HG03097 (cell line): Measurements from ENCODE around the gene SCAMP1.
"Not testable (repeated sequence)": the region's sequence is repeated elsewhere in the genome, so short reads cannot be mapped to it uniquely, and the experiment has no call there.

Source experiments
- ATAC-seq: cut with Tn5 transposase; IDR thresholded peaks from one replicate; pipeline ENCODE4 v1.9.1; 2021; ENCODE audit not compliant: unreplicated experiment, low FRiP score

SCAMP1 gene

GRCh38 chr5:78360924-78361630 is 660 bp downstream of the SCAMP1 start:
- ATAC-seq: peak; percentile 30

DNA sequence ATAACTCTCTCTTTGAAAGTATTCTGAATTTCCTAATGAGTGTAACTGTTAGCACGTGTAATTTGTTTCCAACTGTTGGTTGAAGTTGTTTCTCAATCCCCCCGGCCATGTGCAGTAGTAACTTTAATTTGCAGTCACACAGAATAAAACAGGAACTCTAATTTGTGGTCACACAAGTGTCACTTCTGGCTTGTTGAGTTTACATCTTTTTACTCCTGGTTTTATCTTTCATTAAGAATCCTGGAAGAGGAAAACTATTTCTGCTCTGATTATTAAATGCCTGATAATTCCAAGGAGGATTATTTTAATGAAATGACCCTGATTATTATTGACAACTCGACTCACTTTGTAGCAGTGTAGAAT is 1.2 kb downstream of the SCAMP1 start:
- ATAC-seq: no peak

DNA sequence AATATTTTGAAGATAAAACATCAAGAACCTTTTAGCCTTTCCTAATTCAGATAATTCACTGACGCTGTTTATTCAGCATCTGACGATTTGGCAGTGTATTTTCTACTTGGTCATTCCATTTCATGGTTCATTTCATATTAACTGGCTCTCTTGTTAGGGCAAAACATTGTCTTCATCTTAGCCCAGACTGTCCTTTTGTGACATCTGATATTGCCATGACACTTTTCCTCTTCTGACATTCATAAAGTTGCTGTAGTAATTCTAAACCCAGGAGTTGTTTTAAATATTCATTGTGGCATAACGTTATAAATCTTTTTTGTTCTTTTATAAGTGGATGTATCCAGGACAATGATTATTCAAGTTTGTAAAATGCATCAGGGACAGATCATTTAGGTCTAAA is 1.8 kb downstream of the SCAMP1 start:
- ATAC-seq: no peak

- no peak for ATAC-seq
Observed at GRCh38 chr5:78364005-78364404, 3.6 kb downstream of the SCAMP1 start.

DNA sequence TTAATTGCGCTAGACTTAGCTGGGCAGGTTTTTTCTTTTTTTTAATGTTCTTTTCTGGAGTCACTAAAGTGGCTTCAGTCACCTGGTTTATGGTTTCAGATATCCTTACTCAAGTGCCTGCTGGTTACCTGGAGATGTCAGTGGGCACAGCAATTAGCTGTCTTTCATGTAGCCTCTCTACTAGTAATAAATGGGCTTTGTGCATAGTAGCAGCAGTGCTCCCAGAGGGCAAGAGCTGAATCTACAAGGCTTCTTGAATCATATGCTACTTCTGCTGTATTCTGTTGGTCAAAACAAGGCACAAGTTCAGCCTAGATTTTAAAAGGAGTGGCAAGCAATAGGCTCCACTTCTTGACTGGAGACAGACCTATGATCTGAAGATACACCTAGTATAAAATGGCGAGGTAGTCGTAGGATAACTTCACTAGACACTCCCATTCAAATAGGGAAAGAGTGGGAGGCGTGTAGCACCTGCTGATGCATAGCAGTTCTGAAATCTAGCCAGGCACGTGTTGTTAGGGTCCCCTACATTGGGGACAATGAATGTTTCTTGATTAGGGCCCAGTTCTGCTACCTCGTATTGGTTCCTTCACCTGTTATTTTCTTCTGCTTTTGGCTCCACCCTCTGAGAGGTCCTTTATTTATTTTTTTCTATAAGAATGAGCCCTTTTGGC is 7.0 kb downstream of the SCAMP1 start:
- no peak for ATAC-seq

- no peak for ATAC-seq
Observed at GRCh38 chr5:78369680-78370079, 9.3 kb downstream of the SCAMP1 start.

DNA sequence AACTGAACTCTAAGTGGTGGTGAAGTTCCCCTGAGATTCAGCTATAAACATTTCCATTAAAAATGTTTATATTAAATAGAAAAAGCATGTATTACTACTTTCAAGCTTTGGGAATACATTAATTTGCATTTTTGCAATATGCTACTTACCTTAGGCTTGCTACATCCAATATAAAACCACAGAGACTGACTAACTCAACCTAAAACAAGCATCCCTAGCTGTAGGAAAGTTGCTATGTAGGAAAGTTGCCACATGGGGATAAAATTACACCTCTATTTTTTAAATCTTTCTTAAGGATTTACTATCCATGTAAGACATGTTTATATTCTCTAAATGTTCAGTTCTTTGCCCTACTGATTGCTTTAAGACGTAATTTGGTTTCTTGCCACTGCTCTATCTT is 12.8 kb downstream of the SCAMP1 start:
- no peak for ATAC-seq

DNA sequence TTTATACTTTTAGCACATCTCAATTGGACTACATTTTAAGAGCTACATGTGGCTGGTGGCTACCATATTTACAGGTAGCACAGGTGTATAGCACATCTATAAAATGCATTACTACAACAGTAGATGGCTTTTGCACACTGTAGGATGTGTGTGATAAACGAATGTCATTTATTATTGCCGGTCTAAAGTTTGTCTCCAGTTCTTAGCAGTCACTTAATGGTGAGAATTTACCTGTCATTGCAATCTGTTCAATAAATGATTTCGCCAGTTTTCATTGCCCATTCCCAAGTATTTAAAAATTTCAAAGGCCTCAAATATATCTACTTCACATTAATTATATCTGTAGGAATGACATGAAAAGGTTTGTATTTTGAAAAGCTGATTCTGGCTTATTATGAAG is 15.9 kb downstream of the SCAMP1 start:
- no peak for ATAC-seq

- ATAC-seq: no peak
Observed at GRCh38 chr5:78377056-78377717, 16.8 kb downstream of the SCAMP1 start.

- no peak for ATAC-seq
Observed at GRCh38 chr5:78377718-78378105, 17.3 kb downstream of the SCAMP1 start.

- ATAC-seq: no peak
Observed at GRCh38 chr5:78387468-78388153, 27.2 kb downstream of the SCAMP1 start.

DNA sequence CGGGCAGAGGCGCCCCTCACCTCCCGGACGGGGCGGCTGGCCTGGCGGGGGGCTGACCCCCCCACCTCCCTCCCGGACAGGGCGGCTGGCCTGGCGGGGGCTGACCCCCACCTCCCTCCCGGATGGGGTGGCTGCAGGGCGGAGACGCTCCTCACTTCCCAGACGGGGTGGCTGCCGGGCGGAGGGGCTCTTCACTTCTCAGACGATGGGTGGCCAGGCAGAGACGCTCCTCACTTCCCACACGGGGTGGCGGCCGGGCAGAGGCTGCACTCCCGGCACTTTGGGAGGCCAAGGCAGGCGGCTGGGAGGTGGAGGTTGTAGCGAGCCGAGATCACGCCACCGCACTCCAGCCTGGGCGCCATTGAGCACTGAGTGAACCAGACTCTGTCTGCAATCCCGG is 30.9 kb downstream of the SCAMP1 start:
- not testable (repeated sequence) for ATAC-seq

- ATAC-seq: no peak
Observed at GRCh38 chr5:78397831-78398230, 37.4 kb downstream of the SCAMP1 start.

DNA sequence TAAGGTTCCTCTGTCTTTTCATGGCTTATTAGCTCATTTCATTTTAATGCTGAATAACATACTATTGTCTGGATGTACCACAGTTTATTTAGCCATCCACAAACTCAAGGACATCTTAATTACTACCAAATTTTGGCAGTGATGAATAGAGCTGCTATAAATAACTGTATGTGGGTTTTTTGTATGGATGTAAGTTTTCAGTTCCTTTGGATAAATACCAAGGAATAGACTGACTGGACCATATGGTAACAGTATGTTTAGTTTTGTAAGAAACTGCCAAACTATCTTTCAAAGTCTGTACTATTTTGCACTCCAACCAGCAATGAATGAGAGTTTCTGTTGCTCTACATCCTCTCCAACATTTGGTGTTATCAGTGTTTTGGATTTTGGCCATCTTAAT is 38.7 kb downstream of the SCAMP1 start:
- ATAC-seq: no peak

DNA sequence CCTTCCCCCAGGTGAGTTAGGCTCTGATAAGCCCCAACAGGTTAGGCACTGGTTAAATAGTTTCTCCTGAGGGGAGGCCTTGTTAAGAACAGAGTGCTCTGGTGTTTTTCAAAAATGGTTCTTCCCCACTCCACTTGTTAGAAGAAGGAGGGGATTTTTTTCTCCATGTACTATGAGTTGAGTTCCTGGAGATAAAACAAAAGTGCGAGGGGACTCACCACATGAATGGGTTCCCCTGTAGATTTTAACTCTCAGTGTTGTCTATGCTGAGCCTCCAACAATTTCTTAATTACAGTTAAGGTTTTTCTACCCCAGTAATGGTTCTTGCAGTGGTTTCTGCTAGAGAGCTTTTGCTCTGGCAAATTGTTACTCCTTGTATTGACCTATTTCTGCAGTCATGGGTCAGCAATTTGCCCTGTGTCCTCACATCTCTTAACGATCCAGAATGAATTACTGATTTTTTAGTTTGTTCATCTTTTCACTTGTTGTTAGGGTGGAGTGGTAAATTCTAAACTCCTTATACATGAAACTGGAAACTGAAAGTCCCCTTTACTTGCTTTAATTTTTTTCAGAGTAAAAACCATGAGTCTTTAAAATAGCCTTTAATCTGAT is 44.4 kb downstream of the SCAMP1 start:
- ATAC-seq: no peak

DNA sequence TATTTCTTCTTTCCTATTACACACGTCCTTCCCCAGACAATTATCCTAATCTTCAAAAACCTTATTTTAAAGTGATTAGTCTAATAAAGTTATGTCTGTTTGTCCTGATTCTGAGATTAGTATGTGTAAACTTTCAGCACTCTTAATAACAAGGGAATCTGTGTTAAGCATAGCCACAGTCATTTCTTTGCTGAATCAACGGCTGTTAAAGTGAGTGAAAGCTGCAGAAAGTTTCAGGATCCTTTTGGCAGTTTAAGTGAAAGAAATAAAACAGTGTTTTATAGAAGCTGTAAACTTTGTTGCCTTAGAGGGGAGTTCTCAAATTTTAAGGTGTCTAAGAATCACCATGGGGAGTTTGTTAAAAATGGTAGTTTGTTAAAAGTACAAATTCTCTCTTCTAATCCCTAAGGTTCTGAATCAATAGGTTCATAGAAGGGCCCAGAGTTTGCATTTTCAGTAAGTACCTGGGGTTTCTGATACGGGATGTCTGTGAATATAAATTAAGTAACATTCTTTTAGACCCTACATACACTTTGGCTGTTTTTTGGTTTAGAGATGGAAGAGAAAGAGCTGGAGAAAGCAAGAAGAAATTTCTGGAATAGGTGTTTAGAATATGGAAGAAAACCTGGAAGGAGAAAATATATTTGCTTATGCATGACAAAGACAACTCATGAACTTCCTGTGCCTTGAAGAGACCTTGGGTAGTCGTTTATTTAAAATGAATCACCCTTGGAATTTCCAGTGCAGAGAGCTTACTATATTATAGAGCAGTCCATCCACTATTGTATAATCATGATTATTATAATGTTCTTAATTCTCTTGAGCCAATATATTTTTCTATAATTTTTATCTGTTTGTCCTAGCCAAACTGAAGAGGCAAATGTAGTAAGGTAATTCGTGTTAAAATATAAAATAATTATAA is 45.7 kb downstream of the SCAMP1 start:
- ATAC-seq: no peak

- no peak for ATAC-seq
Observed at GRCh38 chr5:78407458-78407857, 47.0 kb downstream of the SCAMP1 start.

- no peak for ATAC-seq
Observed at GRCh38 chr5:78411586-78411985, 51.2 kb downstream of the SCAMP1 start.

GRCh38 chr5:78416677-78417425 is 56.4 kb downstream of the SCAMP1 start:
- ATAC-seq: no peak
